NOMO-1 treated with DMSO at 0.1 percent for 48 hours (cell line): ENCODE data around the gene SGK2.

Source experiments
- DNase-seq: peaks from one replicate; lab custom pipeline; 2025; ENCODE audit not compliant: unreplicated experiment; lab: John Stamatoyannopoulos, UW

Gene SGK2

GRCh38 chr20:43536041-43536816 lies 22.6 kb upstream of the SGK2 start:
- no peak for DNase-seq

- DNase-seq, result no peak
These were observed 21.9 kb upstream of the SGK2 start for GRCh38 chr20:43536817-43537440.

GRCh38 chr20:43537921-43538877 lies 20.6 kb upstream of the SGK2 start:
- DNase-seq, result peak; percentile 77

DNA sequence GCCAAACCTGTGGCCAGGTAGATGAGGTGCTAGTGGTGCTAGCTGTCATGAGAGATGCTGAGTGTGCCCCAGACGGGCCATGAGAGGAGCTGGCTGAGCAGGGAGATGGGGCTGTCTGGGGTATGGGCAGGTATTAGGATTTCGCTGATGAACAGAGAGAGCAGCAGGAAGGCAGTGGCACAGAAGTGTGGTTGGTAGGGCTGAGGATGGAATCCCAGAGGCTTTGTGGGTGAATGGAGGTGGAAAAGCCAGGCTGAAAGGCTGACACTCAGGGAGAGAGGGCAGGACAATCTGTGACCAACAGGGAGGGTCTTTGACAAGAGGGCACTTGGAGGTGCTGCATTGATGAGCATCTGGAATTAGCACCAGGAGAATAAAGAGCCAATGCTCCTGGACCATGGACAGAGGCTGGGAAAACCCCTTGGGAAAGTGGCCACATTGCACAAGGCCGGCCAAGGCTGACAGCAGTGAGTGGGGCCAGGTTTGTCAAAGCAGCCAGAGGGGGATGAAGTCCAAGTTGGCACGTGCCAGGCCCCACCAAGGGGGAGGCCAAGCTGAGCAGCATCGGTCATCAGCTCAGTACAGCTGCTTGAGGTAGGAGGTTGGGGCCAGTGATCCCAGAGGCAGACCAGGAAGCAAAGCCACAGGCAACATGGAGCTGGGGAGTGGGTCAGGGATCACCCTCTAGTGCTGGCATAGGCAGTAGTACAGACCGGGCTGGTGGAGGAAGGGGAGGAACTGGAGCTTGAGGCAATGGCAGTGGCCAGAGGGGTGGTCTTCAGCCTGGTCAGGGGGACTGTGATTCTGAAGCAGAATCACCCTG lies 19.7 kb upstream of the SGK2 start:
- no peak for DNase-seq

GRCh38 chr20:43539975-43540672 lies 18.7 kb upstream of the SGK2 start:
- no peak for DNase-seq

DNA sequence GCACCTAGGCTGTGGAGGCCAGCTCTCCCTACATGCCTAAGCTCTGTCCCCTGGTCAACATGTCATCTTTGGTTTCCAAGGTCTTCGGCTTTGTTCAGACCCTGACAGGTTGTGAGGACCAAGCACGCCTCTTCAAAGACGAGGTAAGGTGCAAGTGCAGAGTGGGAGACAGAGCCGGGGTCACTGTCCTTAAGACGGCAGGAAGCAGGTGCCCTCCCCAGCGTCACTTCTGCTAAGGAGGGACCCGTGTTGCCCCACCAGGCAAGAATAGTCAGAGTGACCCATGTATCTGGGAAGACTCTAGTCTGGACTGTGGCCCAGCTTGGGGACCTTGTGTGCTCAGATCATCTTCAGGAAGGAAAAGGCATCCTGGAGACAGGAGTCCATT lies 18.2 kb upstream of the SGK2 start:
- no peak for DNase-seq

DNA sequence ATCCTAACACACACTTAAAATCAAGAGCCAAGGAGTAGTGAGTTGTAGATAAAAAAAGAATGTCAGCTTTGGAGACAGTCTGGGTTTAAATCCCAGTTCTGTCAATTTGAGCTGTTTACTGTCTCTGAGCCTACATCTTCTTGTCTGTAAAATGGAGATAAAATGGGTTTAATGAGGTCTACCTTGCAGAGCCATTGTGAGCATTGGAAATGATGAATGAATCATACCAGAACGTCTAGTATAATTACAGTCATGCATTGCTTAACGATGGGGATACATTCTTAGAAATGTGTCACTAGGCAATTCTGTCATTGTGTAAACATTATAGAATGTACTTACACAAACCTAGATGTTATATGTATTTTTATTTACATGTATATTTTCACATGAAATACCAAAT lies 17.6 kb upstream of the SGK2 start:
- peak; percentile 24 for DNase-seq

- no peak for DNase-seq
These were observed 16.7 kb upstream of the SGK2 start for GRCh38 chr20:43542161-43542560.

DNA sequence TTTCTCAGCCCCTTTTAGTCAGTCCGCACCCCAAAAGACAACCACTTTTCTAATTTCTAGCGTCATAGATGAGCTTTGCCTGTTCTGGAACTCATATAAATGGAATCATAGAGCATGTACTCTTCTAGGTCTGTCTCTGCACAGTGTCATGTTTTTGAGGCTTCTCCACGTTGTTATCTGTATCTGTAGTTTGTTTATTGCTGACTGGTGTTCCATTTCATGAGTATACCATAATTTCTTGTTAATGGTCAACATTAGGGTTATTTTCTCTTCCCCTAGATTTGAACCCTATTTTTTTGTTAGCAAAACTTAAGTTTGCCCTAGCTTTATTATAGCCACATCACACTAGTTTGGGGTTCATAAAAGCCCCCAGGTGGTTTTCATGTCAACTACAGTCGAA lies 16.2 kb upstream of the SGK2 start:
- no peak for DNase-seq

- DNase-seq, result no peak
These were observed 15.7 kb upstream of the SGK2 start for GRCh38 chr20:43543138-43543537.

GRCh38 chr20:43544501-43544900 lies 14.3 kb upstream of the SGK2 start:
- DNase-seq, result no peak

GRCh38 chr20:43545837-43546578 lies 12.8 kb upstream of the SGK2 start:
- no peak for DNase-seq

DNA sequence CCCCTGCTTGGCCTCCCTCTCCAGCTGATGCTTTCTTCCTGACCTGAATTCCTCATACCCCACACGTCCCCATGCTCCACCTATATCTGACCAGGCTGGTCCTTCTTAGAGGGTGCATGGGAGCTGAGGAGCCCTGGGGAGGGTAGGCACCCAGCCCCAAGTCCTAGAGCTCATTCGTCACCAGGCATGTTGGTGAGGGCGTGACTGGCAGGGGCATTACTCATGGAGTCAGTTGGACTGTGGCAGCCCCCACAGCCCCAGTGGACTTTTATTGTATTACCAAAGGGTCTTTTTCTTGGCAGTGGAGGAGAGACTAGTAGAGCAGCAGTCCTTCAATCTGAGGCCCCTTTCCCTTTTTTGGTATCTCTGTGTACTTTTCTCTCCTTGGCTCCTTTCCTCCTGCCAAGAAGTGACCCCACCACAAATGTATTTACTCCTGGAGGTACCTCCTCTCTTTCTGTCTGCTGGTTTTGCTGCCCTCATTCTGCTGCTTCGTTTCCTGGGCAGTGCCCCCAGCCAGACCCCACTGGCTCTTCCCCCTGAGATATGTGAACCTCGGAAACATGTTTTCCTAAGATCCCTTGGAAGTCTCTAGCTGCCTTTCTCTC lies 10.4 kb upstream of the SGK2 start:
- no peak for DNase-seq

DNA sequence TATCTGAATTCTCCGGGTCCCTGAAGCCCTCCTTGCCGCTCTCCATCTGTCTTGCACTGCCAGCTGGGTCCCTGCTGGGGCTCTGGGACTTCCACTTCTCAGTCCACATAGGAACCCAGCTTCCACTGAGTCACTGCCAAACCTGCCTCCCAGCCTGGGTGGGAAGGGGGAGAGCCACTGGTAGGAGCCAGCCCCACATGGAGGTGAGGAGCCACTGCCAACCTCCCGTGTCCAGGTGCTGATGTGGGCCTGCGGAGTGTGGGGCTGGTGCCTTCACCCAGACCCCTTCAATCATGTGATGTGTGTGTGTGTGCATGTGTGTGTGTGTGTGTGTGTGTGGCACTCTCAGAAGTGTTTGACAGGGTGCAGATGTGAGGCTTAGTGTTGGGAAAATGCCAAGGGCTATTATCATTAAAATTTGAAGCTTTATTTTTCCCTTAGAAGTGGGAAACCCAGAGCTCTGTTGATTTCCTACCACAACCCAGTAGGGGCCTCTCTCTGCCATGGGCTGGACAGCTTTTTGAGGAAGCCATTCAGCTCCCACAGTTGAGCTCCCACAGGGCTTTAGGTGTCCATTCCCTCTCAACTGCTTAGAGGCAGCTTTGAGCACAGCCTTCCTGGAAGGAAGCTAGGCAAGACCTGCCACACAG lies 9.3 kb upstream of the SGK2 start:
- DNase-seq, result no peak

DNA sequence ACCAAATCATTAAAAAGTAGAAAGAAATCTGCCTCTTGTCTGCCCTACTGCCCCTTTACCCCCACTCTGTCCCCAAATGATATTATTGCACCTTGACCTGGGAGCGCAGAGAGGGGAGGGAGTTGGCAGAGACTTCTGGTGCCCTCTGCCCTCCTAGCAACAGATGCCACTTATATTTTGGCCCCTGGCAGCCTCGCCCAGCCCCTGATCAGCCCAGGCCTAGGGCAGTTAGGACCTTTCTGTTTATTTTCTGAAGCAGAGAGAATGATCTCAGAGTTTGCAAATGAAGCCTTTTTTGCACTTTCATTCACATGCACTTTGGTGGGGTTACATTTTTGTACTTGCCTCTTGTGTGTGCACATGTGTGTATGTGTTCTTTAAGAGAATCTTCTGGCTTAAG lies 8.4 kb upstream of the SGK2 start:
- DNase-seq, result no peak

DNA sequence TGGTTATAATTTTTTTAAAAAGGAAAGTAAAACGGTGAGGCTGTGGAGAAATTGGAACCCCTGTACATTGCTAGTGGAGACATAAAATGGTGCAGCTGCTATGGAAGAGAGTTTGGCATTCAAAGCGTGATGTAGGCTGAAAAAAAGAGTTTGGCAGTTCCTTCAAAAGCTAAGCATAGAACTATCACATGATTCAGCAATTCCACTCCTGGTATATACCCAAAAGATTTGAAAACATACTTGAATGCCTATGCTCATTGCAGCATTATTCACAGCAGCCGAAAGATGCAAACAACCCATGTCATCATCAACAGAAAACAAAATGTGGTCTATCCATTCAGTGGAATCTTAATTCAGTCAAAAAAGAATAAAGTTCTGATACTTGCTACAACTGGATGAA lies 4.5 kb upstream of the SGK2 start:
- DNase-seq, result peak; percentile 50

DNA sequence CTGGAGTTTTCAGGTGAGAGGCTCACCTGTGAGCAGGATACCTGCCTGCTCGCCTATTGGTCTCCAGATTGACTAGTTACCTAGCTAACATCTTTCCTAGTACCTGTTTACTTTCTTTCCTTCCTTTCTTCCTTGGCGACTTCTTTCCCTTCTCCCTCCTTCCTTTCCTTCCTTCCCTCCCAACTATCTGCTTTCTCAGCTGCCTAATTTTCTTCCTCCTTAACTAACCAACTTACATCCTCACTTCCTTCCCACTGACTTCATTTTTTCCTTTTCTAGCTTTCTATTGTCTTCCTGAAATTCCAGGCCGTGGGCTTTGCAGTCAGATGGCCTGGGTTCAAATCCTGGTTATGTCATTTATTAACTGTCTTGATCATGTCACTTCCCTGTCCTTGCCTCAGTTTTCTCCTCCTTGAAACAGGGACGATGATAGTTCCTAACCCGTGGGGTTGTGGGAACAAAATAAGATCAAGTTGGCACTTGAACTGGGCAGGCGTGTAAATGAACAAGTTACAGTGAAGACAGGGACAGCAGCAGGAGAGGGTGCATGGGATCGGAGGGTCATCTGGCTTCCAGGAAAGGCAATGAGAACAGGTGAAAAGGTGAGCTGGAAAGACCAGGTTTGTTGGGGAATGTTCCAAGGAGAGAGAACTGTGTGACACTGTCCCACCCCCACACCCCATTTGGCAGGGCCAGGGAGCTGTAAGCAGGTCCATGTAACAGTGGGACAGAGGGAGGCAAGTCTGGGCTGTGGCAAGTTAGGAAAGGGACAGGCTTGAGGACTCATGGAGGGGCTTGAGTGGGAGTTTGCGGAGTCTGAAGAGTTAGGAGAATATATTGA lies 540 bp downstream of the SGK2 start:
- DNase-seq, result no peak

DNA sequence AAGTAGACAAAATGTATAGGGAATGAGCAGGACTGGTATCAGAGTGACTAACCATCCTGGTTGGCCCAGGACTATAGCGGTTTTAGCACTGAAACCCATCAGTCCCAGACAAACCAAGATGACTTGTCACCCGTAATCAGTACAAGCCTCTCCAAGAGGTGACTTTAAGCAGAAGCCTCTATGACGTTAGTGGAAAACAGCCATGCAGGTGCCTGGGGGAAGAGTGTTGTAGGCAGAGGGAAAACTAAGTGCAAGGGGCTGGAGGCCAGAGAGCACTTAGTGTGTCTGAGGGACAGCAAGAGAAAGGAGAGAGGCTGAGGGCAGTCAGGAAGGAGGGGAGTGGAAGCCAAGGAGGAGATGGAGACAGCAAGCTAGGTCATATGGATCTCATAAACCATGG lies 2.1 kb downstream of the SGK2 start:
- DNase-seq, result no peak
